CD4-positive, alpha-beta memory T cell (primary cell): ENCODE results near the gene CDC14C. TPM values are rescaled to one million over a fixed set of nuclear protein-coding genes. Genes with fewer than 3 reads are reported as not detected.
"Not testable (repeated sequence)": the region's sequence is repeated elsewhere in the genome, so short reads cannot be mapped to it uniquely, and the experiment has no call there.

Experiments
- CTCF ChIA-PET: fragments of 350-600 bp; sonication (Branson Sonifier 250); formaldehyde crosslinking; loops from one replicate; lab custom pipeline; 2021; ENCODE audit warnings: inconsistent platforms; ENCODE audit not compliant: partially characterized antibody; lab: Charles Lee
- POLR2A ChIA-PET: fragments of 350-600 bp; sonication (Branson Sonifier 250); formaldehyde crosslinking; loops from one replicate; lab custom pipeline; 2021; ENCODE audit not compliant: partially characterized antibody; lab: Charles Lee
- DNase-seq, 5 donors: peaks; one replicate each; pipeline versions ENCODE4 v3.0.0 to v3.0.0-alpha.2; 2020 to 2022; ENCODE audit warnings: mixed read lengths in 1 of 5
- H3K27ac ChIP-seq: one replicate; pipeline ENCODE4 v1.7.0; 2013; ENCODE audit warnings: low read depth, low read length
- H3K27me3 ChIP-seq: 2 replicates; pipeline ENCODE4 v1.7.0; 2013; ENCODE audit warnings: mild to moderate bottlenecking, low read length, moderate library complexity; ENCODE audit not compliant: insufficient read depth
- H3K36me3 ChIP-seq: 2 replicates; pipeline ENCODE4 v1.7.0; 2013; ENCODE audit warnings: mild to moderate bottlenecking, low read length, moderate library complexity; ENCODE audit not compliant: insufficient read depth
- H3K4me1 ChIP-seq: 2 replicates; pipeline ENCODE4 v1.7.0; 2013; ENCODE audit warnings: mild to moderate bottlenecking, low read length, moderate library complexity; ENCODE audit not compliant: insufficient read depth
- H3K4me3 ChIP-seq, 2 donors: one replicate each; pipeline ENCODE4 v1.7.0; 2013; ENCODE audit warnings: low read length in 2 of 2, mild to moderate bottlenecking in 1 of 2
- H3K9me3 ChIP-seq, 2 donors: one replicate each; pipeline ENCODE4 v1.7.0; 2013; ENCODE audit warnings: low read length in 2 of 2, control low read depth in 1 of 2; ENCODE audit not compliant: control insufficient read depth in 1 of 2
- H3K27ac Mint-ChIP-seq, 7 donors: one replicate each; pipeline ENCODE4 v1.8.0; 2020 to 2021; ENCODE audit warnings: mixed read lengths in 7 of 7, mild to moderate bottlenecking in 6 of 7, inconsistent platforms in 3 of 7, moderate library complexity in 3 of 7
- H3K27me3 Mint-ChIP-seq, 2 donors: one replicate each; pipeline ENCODE4 v1.8.0; 2020 to 2021; ENCODE audit warnings: mixed read lengths in 2 of 2
- H3K36me3 Mint-ChIP-seq, 2 donors: one replicate each; pipeline ENCODE4 v1.8.0; 2020 to 2021; ENCODE audit warnings: mixed read lengths in 2 of 2, inconsistent platforms in 1 of 2, mild to moderate bottlenecking in 1 of 2
- H3K4me1 Mint-ChIP-seq, 4 donors: one replicate each; pipeline ENCODE4 v1.8.0; 2020 to 2021; ENCODE audit warnings: mixed read lengths in 4 of 4, mild to moderate bottlenecking in 1 of 4
- H3K4me3 Mint-ChIP-seq, 8 donors: one replicate each; pipeline ENCODE4 v1.8.0; 2020 to 2021; ENCODE audit warnings: mixed read lengths in 8 of 8, mild to moderate bottlenecking in 7 of 8, moderate library complexity in 6 of 8, inconsistent platforms in 3 of 8
- H3K9me3 Mint-ChIP-seq, 8 donors: one replicate each; pipeline ENCODE4 v1.8.0; 2020 to 2021; ENCODE audit warnings: mixed read lengths in 8 of 8, mild to moderate bottlenecking in 5 of 8, inconsistent platforms in 3 of 8, moderate library complexity in 1 of 8
- intact Hi-C: fragments of 100-400 bp; cut with micrococcal nuclease; formaldehyde crosslinking; loops from one replicate; pipeline ENCODE4 v1.15.1; 2023
- polyA plus RNA-seq, 2 donors: library from polyadenylated mRNA; unstranded; fragments of 300-500 nt; fragmentation: Illumina TruSeq; gene quantifications; one replicate each; pipeline ENCODE4 v1.2.3, GENCODE V29; 2021
- total RNA-seq, 2 experiments: library from RNA; stranded (reverse); gene quantifications; one replicate each; pipeline ENCODE4 v1.2.3, GENCODE V29; 2021

CDC14C gene
- total and polyA plus RNA-seq, 4 experiments from 2014 or later = not detected

GRCh38 chr7:48901966-48902365, 22.4 kb upstream of the CDC14C start:
- no peaks in the 10 kb centered on the region for H3K27me3 Mint-ChIP-seq
- Histone ChIP-seq H3K36me3 (no peaks in the 10 kb centered on the region), H3K27me3 (no peaks in the 10 kb centered on the region), H3K4me3 (no peak overlapping the region), H3K4me1 (no peaks in the 10 kb centered on the region), H3K9me3 (no peaks in the 10 kb centered on the region), H3K27ac (no peak overlapping the region)
- H3K9me3 Mint-ChIP-seq = peaks cover 0 to 11% (median 4%) of the 10 kb centered on the region in 8 donors
- H3K4me3 Mint-ChIP-seq = no peak overlapping the region
- ChIA-PET CTCF (no interaction called here), POLR2A (no interaction called here)
- no peaks in the 10 kb centered on the region for H3K36me3 Mint-ChIP-seq
- intact Hi-C loops = no loop called here
- no peak for DNase-seq
- H3K4me1 Mint-ChIP-seq = no peaks in the 10 kb centered on the region
- no peak overlapping the region for H3K27ac Mint-ChIP-seq

- H3K27ac ChIP-seq = no peak overlapping the region
- H3K4me3 ChIP-seq = no peak overlapping the region
- ChIA-PET POLR2A (no interaction called here), CTCF (no interaction called here)
- Mint-ChIP-seq H3K4me3 (no peak overlapping the region), H3K4me1 (no peaks in the 10 kb centered on the region), H3K36me3 (no peaks in the 10 kb centered on the region), H3K27ac (no peak overlapping the region), H3K27me3 (no peaks in the 10 kb centered on the region), H3K9me3 (peaks cover 0 to 20% (median 2%) of the 10 kb centered on the region in 8 donors)
- no peak for DNase-seq
- no peaks in the 10 kb centered on the region for H3K9me3 ChIP-seq
- intact Hi-C loops = no loop called here
- H3K36me3 ChIP-seq = no peaks in the 10 kb centered on the region
- no peaks in the 10 kb centered on the region for H3K27me3 ChIP-seq
- no peaks in the 10 kb centered on the region for H3K4me1 ChIP-seq
Measured at GRCh38 chr7:48904975-48905374, 19.4 kb upstream of the CDC14C start.

- H3K27ac ChIP-seq, H3K9me3 ChIP-seq, POLR2A ChIA-PET, H3K27me3 ChIP-seq, H3K4me1 ChIP-seq, H3K27ac Mint-ChIP-seq, DNase-seq, H3K36me3 Mint-ChIP-seq, H3K27me3 Mint-ChIP-seq, intact Hi-C loops, H3K4me3 ChIP-seq, H3K36me3 ChIP-seq, H3K4me3 Mint-ChIP-seq, H3K4me1 Mint-ChIP-seq, CTCF ChIA-PET: not testable (repeated sequence)
- peaks cover 0 to 21% (median 3%) of the 10 kb centered on the region in 8 donors for H3K9me3 Mint-ChIP-seq
Measured at GRCh38 chr7:48905686-48906085, 18.7 kb upstream of the CDC14C start.

- H3K4me1 Mint-ChIP-seq, CTCF ChIA-PET, H3K27ac ChIP-seq, H3K27ac Mint-ChIP-seq, H3K27me3 Mint-ChIP-seq, POLR2A ChIA-PET, H3K36me3 ChIP-seq, H3K9me3 ChIP-seq, intact Hi-C loops, H3K27me3 ChIP-seq, H3K36me3 Mint-ChIP-seq, H3K4me1 ChIP-seq, H3K4me3 ChIP-seq, DNase-seq, H3K4me3 Mint-ChIP-seq: not testable (repeated sequence)
- peaks cover 0 to 31% (median 8%) of the 10 kb centered on the region in 8 donors for H3K9me3 Mint-ChIP-seq
Measured at GRCh38 chr7:48909887-48910286, 14.5 kb upstream of the CDC14C start.

GRCh38 chr7:48931481-48931880, 7.1 kb downstream of the CDC14C start:
- no peak overlapping the region for H3K27ac ChIP-seq
- Mint-ChIP-seq H3K36me3 (no peaks in the 10 kb centered on the region), H3K9me3 (peaks cover 0 to 9% (median 3%) of the 10 kb centered on the region in 8 donors), H3K27me3 (no peaks in the 10 kb centered on the region), H3K4me3 (no peak overlapping the region), H3K4me1 (no peaks in the 10 kb centered on the region), H3K27ac (no peak overlapping the region)
- no peaks in the 10 kb centered on the region for H3K27me3 ChIP-seq
- intact Hi-C loops = no loop called here
- ChIA-PET POLR2A (no interaction called here), CTCF (no interaction called here)
- H3K36me3 ChIP-seq = no peaks in the 10 kb centered on the region
- H3K9me3 ChIP-seq = no peaks in the 10 kb centered on the region
- H3K4me1 ChIP-seq = no peaks in the 10 kb centered on the region
- no peak for DNase-seq
- no peak overlapping the region for H3K4me3 ChIP-seq

- DNase-seq = no peak
- no peaks in the 10 kb centered on the region for H3K27me3 Mint-ChIP-seq
- intact Hi-C loops = no loop called here
Measured at GRCh38 chr7:48932126-48932910, 8.0 kb downstream of the CDC14C start.

GRCh38 chr7:48933549-48934085, 9.3 kb downstream of the CDC14C start:
- ChIA-PET CTCF (interaction anchor here (1.1 kb wide), 1 partner anchor 28 kb away, joined by 3 read pairs; no protein-coding TSS in a partner anchor), POLR2A (no interaction called here)
- Histone ChIP-seq H3K36me3 (no peaks in the 10 kb centered on the region), H3K4me1 (no peaks in the 10 kb centered on the region), H3K27ac (no peak overlapping the region), H3K27me3 (no peaks in the 10 kb centered on the region), H3K9me3 (no peaks in the 10 kb centered on the region), H3K4me3 (no peak overlapping the region)
- no peak overlapping the region for H3K4me3 Mint-ChIP-seq
- DNase-seq = no peak
- H3K4me1 Mint-ChIP-seq = no peaks in the 10 kb centered on the region
- H3K27ac Mint-ChIP-seq = no peak overlapping the region
- no peaks in the 10 kb centered on the region for H3K27me3 Mint-ChIP-seq
- no peaks in the 10 kb centered on the region for H3K36me3 Mint-ChIP-seq
- intact Hi-C loops = no loop called here
- H3K9me3 Mint-ChIP-seq = peaks cover 0 to 9% (median 3%) of the 10 kb centered on the region in 8 donors

More at GRCh38 chr7:48932126-48932910, 8.0 kb downstream of the CDC14C start:
- POLR2A ChIA-PET = no interaction called here
- H3K4me3 Mint-ChIP-seq = no peak overlapping the region
- no peak overlapping the region for H3K27ac ChIP-seq
- H3K4me3 ChIP-seq = no peak overlapping the region
- H3K27me3 ChIP-seq = no peaks in the 10 kb centered on the region
- no peaks in the 10 kb centered on the region for H3K9me3 ChIP-seq
- H3K4me1 ChIP-seq = no peaks in the 10 kb centered on the region
- CTCF ChIA-PET = interaction anchor here (1.1 kb wide), 1 partner anchor 29 kb away, joined by 3 read pairs; no protein-coding TSS in a partner anchor
- no peaks in the 10 kb centered on the region for H3K36me3 Mint-ChIP-seq
- peaks cover 0 to 9% (median 3%) of the 10 kb centered on the region in 8 donors for H3K9me3 Mint-ChIP-seq
- H3K4me1 Mint-ChIP-seq = no peaks in the 10 kb centered on the region
- H3K36me3 ChIP-seq = no peaks in the 10 kb centered on the region
- no peak overlapping the region for H3K27ac Mint-ChIP-seq
